Stimulated activated CD8-positive, alpha-beta memory T cell treated with anti-CD3 and anti-CD28 coated beads, Interleukin-15, amount 100 ng/mL, for 24 hours (primary cell): ENCODE data around the gene PIEZO1.

Experiments used
- DNase-seq: peaks from one replicate; pipeline ENCODE4 v3.0.0-alpha.2; 2020; ENCODE audit warnings: low read depth

PIEZO1 gene

GRCh38 chr16:88754109-88754911 is 30.7 kb downstream of the PIEZO1 start:
- no peak for DNase-seq

- no peak for DNase-seq
Observed at GRCh38 chr16:88753602-88754001, 31.4 kb downstream of the PIEZO1 start.

DNA sequence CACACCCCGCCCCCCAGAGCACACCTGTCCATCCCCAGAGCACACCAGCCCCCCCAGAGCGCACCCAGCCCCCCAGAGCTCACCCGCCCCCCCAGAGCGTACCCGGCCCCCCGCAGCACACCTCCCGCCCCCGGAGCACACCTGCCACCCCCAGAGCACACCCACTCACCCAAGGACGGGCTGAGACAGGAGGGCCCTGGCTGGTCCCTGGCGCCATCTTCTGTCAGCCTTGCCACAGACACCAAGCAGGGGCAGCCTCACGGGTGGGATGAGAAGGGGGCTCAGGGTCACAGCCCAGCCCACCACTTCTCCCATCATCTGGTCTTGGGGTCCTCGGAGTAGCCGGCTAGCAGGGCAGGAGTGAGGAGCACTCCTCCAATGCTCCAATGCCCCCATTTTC is 31.8 kb downstream of the PIEZO1 start:
- DNase-seq: no peak

DNA sequence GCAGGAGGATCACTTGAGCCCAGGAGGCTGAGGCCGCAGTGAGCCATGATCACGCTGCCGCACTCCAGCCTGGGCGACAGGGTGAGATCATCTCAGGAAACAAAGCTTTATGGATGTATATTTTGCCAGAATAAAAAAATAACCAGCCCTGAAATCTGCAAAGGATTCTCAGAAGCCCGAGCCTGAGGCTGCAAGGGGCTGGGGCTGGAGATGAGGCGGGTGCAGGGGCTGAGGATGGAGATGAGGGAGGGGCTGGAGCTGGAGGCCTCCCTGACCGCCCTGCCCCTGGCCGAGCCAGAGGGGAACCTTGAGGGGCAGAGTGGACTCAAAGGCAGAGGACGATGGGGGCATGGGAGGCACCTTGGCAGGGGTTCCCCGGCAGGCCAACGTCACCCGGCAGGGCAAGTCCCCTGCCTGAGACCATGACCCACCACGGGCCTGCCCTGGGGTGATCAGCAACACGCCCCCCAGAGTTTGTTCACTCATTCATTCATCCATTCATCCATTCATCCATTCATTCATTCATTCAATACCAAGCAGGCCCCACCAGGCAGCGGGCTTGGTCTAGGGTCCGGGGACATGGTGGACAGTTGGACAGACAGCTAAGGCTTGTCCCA is 32.5 kb downstream of the PIEZO1 start:
- no peak for DNase-seq

DNA sequence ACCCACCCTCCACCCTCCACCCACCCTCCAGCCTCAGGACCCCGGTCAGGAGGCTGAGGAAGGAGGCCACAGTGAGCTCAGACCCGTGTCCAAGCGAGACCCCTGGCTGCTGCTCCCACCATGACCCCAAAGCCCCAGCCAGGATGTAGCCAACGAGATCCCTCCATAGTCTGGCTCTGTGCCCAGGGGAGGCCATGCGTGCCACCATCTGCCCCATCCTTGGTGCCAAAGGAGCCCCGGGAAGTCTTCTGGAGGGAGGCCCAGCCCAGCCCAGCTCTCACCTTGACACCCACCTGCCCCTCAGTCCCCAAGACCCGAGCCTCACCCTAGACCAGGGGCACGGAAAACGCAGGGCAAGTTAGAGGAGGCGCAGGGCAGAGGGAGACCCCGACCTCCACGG is 34.2 kb downstream of the PIEZO1 start:
- no peak for DNase-seq

- no peak for DNase-seq
Observed at GRCh38 chr16:88749358-88749757, 35.7 kb downstream of the PIEZO1 start.

GRCh38 chr16:88748364-88748763 is 36.7 kb downstream of the PIEZO1 start:
- no peak for DNase-seq

DNA sequence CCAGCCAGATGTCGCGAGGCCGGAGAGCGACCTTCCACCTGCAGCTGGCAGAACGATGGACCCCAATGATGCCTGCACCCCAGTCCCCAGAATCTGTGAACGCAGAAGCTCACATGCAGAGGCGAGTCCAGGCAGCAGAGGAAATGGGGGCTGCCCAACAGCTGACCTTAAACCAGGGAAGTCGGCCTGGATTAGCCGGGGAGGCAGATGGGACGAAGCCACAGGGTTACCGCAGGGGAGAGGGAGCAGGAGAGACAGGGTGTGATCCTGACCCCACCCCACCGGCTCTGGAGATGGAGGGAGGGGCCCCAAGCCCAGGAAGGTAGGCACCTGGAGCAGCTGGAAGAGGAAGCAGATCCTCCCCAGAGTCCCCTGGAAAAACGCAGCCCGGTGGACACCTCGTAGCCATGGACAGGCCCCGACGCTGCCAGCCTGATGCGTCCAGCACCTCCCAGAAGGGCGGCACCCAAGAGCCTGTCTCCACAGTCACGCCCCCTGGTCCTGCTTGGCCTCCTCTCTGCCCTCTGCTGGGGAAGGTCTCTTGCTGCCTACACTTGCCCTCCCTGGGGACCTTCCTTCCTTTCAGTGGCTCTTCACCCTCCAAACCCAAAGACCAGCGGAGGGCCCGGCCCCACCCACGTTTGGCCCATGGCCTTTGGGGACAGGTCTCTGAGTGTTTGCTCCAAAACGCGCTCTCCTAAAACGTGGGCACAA is 37.3 kb downstream of the PIEZO1 start:
- DNase-seq: no peak

DNA sequence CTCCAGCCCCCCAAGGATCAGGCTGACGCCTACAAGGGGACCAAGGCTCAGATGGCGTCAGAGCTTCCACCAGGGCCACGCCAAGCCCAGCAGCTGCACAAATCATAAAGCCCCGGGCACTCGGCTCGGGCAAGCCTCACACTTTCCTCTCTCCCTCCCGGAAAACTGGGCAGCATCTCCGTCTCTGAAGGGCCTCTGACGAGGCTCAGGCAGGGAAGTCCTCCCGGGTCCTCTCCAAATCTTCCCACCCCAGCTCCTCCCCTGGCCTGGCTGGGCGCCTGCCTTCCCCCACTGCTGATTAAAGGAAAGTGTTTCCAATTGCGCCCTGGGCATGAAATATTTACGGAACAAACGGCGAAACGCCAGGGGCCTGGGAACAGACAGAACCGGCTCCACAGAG is 38.5 kb downstream of the PIEZO1 start:
- DNase-seq: no peak

GRCh38 chr16:88744577-88745521 is 40.2 kb downstream of the PIEZO1 start:
- no peak for DNase-seq

DNA sequence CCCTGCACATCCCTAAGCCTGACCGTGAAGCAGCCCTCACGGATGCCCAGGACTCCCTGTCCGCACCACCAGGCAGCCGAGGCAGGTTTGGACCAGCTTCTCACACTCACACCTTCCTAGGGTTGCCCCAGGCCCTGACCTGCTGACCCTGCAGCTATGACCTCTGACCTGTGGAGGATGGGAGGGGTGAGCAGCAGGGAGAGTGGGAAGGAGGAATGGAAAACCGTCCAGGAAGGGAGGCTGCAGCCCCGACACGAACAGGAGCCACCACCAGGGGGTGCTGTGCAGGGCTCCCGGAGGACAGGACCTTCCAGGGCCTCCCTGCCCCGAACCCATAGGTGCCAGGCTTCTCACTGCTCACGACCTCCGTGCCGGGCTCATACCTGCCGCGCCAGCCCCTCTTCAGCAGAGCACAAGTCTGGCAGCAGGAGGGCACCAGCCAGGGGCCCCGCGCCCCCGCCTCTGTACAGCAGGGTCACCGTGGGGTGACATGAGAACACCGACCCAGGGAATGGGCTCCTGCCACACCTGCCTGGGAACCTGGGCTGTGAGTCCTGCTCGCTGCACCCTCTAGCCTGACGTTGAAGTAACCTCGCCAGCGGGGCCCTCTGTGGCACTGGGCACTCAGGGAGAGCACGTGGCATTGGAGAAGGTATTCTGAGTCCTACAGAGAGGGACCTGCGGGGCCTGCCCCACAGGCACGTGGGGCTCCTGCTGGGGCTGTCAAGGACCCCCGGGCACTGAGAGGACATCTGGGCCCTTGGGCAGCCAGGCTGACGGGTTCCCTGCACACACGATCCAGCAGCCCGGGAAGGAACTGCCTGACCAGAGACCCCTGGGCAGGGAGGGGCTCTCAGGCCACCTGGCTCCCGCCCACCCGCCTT is 41.1 kb downstream of the PIEZO1 start:
- DNase-seq: peak; percentile 62

- no peak for DNase-seq
Observed at GRCh38 chr16:88742896-88743605, 42.0 kb downstream of the PIEZO1 start.

GRCh38 chr16:88741368-88741767 is 43.7 kb downstream of the PIEZO1 start:
- DNase-seq: no peak

GRCh38 chr16:88740727-88741055 is 44.3 kb downstream of the PIEZO1 start:
- no peak for DNase-seq

DNA sequence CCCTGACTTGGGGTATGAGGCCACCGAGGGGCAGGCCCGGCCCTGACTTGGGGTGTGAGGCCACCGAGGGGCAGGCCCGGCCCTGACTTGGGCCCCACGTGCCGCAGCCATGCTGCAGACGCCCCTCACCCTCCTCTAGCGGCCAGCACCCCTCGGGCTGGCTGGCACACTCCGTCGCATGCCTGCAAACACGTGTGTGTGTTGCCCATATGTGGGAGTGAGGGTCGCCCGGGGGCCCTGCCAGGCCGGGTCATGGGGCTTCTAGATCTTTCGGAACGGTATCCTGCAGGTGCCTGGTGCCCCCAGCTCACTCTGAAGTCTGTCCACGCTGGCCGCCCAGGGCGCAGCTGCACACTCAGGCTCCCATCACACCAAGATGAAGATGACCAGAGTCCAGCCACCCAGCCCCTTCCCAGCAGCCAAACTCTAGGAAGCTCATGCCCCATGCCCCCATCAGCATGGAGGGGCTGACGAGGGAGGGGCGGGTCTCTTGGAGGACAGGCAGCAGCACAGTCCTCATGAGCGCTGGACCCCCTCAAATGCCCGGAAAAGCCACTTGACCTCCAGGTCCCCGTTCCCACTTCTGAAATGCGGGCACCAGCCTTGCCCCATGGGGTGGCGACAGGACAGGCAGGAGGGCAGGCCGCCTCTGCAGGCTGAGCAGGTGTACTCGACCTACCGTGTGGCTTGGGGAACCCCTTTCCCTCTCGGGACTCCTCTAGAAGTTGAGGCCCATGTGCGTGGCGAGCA is 44.9 kb downstream of the PIEZO1 start:
- DNase-seq: no peak

GRCh38 chr16:88739139-88739976 is 45.7 kb downstream of the PIEZO1 start:
- no peak for DNase-seq

GRCh38 chr16:88738151-88739084 is 46.6 kb downstream of the PIEZO1 start:
- DNase-seq: no peak
